ENCODE data around the gene PPFIA4. TPM values are rescaled to one million over a fixed set of nuclear protein-coding genes. Genes with fewer than 3 reads are reported as not detected.

Gene PPFIA4
- total and polyA plus RNA-seq, 9 of the 15 experiments (the other 6 are each of a cell fraction or from before 2014, with no cell fraction given), result 0.07 to 12.0 (median 0.70) TPM

GRCh38 chr1:203057911-203058675, 31.8 kb downstream of the PPFIA4 start:
- peaks cover 0 to 5% of the 10 kb centered on the region in 2 experiments; a peak in 2 of 5 replicates for H3K4me1 ChIP-seq (replicated peaks in 1 of 2; ENCODE audit: control insufficient read depth in 2 of 2, insufficient read depth in 2 of 2, low read length in 2 of 2)
- in situ Hi-C loops (cut with MboI) (no loop called here), intact Hi-C loops (cut with micrococcal nuclease) (no loop called here)
- H3K36me3 ChIP-seq (ENCODE audit: control insufficient read depth, insufficient read depth, low read length), result no peaks in the 10 kb centered on the region
- no TSS peak for BruUV-seq (replicated peaks)
- DNase-seq (ENCODE audit: extremely low read depth in 1 of 4, low spot score in 3 of 4), result no peak
- no peak for ATAC-seq
- peaks cover 47 to 90% of the 10 kb centered on the region in 2 experiments for H3K27me3 ChIP-seq (ENCODE audit: control insufficient read depth in 2 of 2, insufficient read depth in 2 of 2, low read length in 2 of 2)
- H3K9me3 ChIP-seq (replicated peaks; ENCODE audit: control insufficient read depth, insufficient read depth, low read depth, low read length), result no peaks in the 10 kb centered on the region
- WGBS (ENCODE audit: insufficient coverage, low coverage, missing lambda C conversion rate), result 2% methylated on average over 9 of the region's 10 CpGs
- no peaks in the 10 kb centered on the region for H3K9me1 ChIP-seq (ENCODE audit: control insufficient read depth, insufficient read depth, low read length)
- CTCF ChIA-PET (ENCODE audit: low intra/inter-chr PET ratio), result no interaction called here
- H4K20me1 ChIP-seq (replicated peaks; ENCODE audit: control insufficient read depth, insufficient read depth, low read length), result peaks cover 4% of the 10 kb centered on the region; the same call in 1 of the 2 replicates
- no peak overlapping the region for H2AFZ ChIP-seq (ENCODE audit: low read depth, low read length)
- H3K79me2 ChIP-seq (ENCODE audit: control insufficient read depth, insufficient read depth, low read length), result no peaks in the 10 kb centered on the region
- FAIRE-seq, result no peak
- TF ChIP-seq SAFB2 (IDR thresholded peaks at IDR 0.05; ENCODE audit: borderline replicate concordance, low read depth, low read length, severe bottlenecking) (no peak), PCBP1 (IDR thresholded peaks at IDR 0.05; ENCODE audit: low read depth, low read length, poor library complexity, severe bottlenecking) (no peak), RFX5 (IDR thresholded peaks at IDR 0.05; ENCODE audit: low read depth, low read length) (no peak), NR4A1 (CRISPR knock-in tag; IDR thresholded peaks at IDR 0.05) (no peak), NR4A1 (tag; IDR thresholded peaks at IDR 0.05) (no peak), FOXK2 (conservative IDR thresholded peaks at IDR 0.05 in 1 of 2, IDR thresholded peaks at IDR 0.05 in 1 of 2; ENCODE audit: low read depth in 2 of 2) (no peak), ZNF263 (CRISPR knock-in tag; IDR thresholded peaks at IDR 0.05; ENCODE audit: borderline replicate concordance) (peak; percentile 86)
- H3K4me3 ChIP-seq, result no peak overlapping the region
- POLR2A ChIA-PET, result interaction anchor here (0.6 to 1.2 kb wide), 4 partner anchors 13 to 139 kb away, joined by 3 to 5 read pairs (median 4); partner anchors contain the start of gene MYOG
- H3K4me2 ChIP-seq (ENCODE audit: insufficient read depth, low read length), result no peak overlapping the region
- no peak overlapping the region for H3K9ac ChIP-seq (ENCODE audit: insufficient read depth in 1 of 2, low read depth in 2 of 2, low read length in 2 of 2)
- no peak overlapping the region for H3K27ac ChIP-seq (ENCODE audit: extremely low read depth, low read depth, low read length)
